ENCODE measurements around the gene IMPG2. TPM values are rescaled to one million over a fixed set of nuclear protein-coding genes. Genes with fewer than 3 reads are reported as not detected.

IMPG2 gene
- total RNA-seq, 1 donor from 2014 or later = 0.17 TPM

DNA sequence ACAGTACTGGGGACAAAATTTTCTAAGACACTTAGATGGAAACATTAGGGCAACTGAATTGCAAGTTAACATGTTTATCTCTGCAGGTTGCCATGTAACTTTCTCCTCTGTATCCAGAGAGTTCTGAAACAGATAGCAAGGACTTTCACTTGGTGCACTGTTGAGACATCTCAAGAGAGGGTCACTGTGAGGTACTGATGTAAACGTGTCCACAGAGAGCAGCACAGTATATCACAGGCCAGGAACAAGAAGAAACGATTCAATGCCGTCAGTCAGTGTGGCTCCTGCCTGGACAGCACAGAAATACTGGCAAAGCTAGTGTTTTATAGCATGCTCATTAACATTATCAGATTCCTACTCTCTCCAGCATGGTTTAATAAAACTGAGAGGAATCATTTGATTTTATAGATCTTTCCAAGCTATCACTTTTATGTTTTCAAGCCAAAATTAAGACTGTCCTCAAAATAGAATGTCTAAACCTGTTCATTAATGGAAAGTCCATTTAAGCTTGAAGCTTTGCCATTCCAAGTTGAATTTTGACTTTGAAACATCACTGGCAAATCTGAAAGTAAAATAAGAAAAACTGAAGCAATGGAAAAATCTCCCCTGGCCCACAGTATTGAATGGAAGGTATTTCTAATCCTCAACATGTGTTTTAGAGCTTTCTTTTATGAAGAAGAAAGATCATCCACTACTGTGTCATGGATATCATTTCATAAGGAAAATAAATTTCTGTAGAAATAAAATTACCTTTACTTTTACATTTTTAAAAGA, 102.7 kb downstream of the IMPG2 start:
- Histone ChIP-seq H3K4me3 (ENCODE audit: low read depth, low read length) (no peak overlapping the region), H3K27me3 (ENCODE audit: control insufficient read depth, insufficient read depth, low read length) (no peaks in the 10 kb centered on the region), H3K36me3 (ENCODE audit: control insufficient read depth, insufficient read depth, low read length) (no peaks in the 10 kb centered on the region)
- TF ChIP-seq, protein P1, sequence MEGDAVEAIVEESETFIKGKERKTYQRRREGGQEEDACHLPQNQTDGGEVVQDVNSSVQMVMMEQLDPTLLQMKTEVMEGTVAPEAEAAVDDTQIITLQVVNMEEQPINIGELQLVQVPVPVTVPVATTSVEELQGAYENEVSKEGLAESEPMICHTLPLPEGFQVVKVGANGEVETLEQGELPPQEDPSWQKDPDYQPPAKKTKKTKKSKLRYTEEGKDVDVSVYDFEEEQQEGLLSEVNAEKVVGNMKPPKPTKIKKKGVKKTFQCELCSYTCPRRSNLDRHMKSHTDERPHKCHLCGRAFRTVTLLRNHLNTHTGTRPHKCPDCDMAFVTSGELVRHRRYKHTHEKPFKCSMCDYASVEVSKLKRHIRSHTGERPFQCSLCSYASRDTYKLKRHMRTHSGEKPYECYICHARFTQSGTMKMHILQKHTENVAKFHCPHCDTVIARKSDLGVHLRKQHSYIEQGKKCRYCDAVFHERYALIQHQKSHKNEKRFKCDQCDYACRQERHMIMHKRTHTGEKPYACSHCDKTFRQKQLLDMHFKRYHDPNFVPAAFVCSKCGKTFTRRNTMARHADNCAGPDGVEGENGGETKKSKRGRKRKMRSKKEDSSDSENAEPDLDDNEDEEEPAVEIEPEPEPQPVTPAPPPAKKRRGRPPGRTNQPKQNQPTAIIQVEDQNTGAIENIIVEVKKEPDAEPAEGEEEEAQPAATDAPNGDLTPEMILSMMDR (IDR thresholded peaks at IDR 0.05; ENCODE audit: insufficient read depth, low read length, poor library complexity, severe bottlenecking) = no peak
- DNase-seq (ENCODE audit: low read depth) = no peak

DNA sequence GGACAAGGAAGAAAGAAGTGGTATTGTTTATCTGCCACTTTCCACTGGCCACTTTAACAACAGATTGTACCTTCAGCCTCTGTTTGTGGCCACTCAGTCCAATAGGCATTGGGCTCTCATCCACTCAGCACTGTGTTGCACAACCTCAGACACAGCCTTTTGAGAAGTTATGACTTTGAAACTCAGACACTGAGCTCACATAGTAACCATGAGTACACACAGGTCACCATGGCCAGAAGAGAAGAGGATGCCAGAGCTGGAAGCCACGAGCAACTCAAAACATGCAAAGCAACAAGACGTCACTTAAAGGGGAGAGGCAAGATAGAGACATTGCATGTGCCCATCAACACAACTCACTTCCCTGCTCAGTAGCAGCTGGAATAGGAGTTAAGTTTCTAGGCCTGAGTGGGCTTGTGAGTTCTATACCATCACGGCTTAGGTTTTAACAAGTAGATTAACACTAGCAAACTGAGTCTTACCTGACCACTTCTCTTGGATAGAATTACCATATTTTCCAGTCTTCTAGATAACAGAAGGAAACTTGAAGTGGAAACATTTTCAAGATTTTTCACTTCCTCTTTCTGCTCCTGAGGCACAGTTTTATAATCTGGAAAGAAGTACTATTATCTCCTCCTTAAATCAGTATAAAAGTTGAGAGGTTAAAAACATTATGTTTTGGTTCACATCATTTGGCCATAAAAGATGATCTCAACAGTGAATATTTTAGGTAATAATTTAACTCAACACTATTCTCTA, 103.5 kb downstream of the IMPG2 start:
- no peaks in the 10 kb centered on the region for H3K27me3 ChIP-seq (ENCODE audit: control insufficient read depth, insufficient read depth, low read length)
- no peak overlapping the region for H3K4me3 ChIP-seq (ENCODE audit: low read depth, low read length)
- H3K36me3 ChIP-seq (ENCODE audit: control insufficient read depth, insufficient read depth, low read length) = no peaks in the 10 kb centered on the region
- no peak for DNase-seq (ENCODE audit: low read depth)
- TF ChIP-seq, protein P1 (IDR thresholded peaks at IDR 0.05; ENCODE audit: insufficient read depth, low read length, poor library complexity, severe bottlenecking) = no peak

DNA sequence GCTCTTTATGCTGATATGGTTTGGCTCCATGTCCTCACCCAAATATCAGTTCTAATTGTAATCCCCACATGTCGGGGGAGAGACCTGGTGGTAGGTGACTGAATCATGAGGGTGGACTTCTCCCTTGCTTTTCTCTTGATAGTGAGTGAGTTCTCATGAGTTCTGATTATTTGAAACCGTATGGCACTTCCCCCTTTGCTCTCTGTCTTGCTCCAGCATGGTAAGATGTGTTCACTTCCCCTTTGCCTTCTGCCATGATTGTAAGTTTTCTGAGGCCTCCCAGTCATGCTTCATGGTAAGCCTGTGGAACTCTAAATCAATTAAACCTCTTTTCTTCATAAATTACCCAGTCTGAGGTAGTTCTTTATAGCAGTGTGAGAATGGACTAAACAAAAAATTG, 107.6 kb downstream of the IMPG2 start:
- no peak for DNase-seq (ENCODE audit: low read depth)
- TF ChIP-seq, protein P1 (IDR thresholded peaks at IDR 0.05; ENCODE audit: insufficient read depth, low read length, poor library complexity, severe bottlenecking) = no peak
- Histone ChIP-seq H3K27me3 (ENCODE audit: control insufficient read depth, insufficient read depth, low read length) (no peaks in the 10 kb centered on the region), H3K4me3 (ENCODE audit: low read depth, low read length) (no peak overlapping the region), H3K36me3 (ENCODE audit: control insufficient read depth, insufficient read depth, low read length) (no peaks in the 10 kb centered on the region)

DNA sequence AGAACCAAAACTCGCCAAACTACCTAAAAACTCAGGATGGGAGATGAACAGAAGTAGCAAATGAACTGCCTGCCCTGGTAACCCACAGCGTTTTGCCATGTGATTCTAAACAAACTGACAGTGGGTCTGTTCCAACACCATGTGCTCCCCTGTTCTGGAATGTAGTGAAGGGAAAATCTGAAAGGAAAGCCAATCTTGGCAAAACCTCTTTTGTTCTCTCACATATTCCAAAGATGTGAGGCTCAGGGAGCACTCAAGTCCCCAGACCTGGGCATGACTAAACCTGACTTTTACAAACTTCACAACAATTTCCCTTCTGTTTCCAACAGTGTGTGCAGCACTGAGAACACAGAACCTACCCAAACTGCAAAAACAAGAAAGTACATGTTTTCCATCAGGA, 116.1 kb downstream of the IMPG2 start:
- Histone ChIP-seq H3K4me3 (ENCODE audit: low read depth, low read length) (no peak overlapping the region), H3K27me3 (ENCODE audit: control insufficient read depth, insufficient read depth, low read length) (no peaks in the 10 kb centered on the region), H3K36me3 (ENCODE audit: control insufficient read depth, insufficient read depth, low read length) (no peaks in the 10 kb centered on the region)
- DNase-seq (ENCODE audit: low read depth) = no peak
- TF ChIP-seq, protein P1 (IDR thresholded peaks at IDR 0.05; ENCODE audit: insufficient read depth, low read length, poor library complexity, severe bottlenecking) = no peak

DNA sequence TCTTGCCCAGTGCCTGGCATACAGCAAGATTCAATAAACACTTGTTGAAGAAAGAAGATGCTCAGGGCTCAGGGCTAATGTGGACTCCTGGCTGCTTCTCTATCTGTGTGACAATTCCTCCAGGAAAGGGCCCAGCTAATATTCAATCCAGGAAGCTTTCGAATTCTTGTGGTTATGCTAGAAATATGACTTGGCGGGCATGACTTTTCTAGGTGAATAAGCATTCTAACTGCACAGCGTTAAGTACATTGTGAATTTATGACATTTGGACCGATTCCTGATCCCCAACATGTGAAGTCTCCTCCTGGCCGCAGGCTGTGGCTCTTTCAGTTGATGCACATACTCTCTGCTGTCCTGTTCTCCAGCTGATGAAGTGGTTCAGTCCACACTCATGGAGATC, 117.0 kb downstream of the IMPG2 start:
- no peak overlapping the region for H3K4me3 ChIP-seq (ENCODE audit: low read depth, low read length)
- TF ChIP-seq, protein P1 (IDR thresholded peaks at IDR 0.05; ENCODE audit: insufficient read depth, low read length, poor library complexity, severe bottlenecking) = no peak
- no peaks in the 10 kb centered on the region for H3K36me3 ChIP-seq (ENCODE audit: control insufficient read depth, insufficient read depth, low read length)
- no peaks in the 10 kb centered on the region for H3K27me3 ChIP-seq (ENCODE audit: control insufficient read depth, insufficient read depth, low read length)
- no peak for DNase-seq (ENCODE audit: low read depth)

Measured in kidney epithelial cell (primary cell).